Choroid plexus epithelial cell (primary cell): Measurements from ENCODE around the gene KNDC1.

Experiments used
- DNase-seq: peaks from one replicate; pipeline ENCODE4 v3.0.0-alpha.2; 2010; ENCODE audit warnings: low read depth
- H3K4me3 ChIP-seq: 2 replicates; pipeline ENCODE4 v1.5.1; 2011; ENCODE audit warnings: low read depth, mild to moderate bottlenecking, control low read depth, low read length, moderate library complexity
- TF ChIP-seq, protein P1 (sequence below): conservative IDR thresholded peaks from 2 replicates; pipeline ENCODE4 v1.5.1; 2011; ENCODE audit warnings: low read depth, mild to moderate bottlenecking, control low read depth, inconsistent platforms, low read length, moderate library complexity

The KNDC1 gene

DNA sequence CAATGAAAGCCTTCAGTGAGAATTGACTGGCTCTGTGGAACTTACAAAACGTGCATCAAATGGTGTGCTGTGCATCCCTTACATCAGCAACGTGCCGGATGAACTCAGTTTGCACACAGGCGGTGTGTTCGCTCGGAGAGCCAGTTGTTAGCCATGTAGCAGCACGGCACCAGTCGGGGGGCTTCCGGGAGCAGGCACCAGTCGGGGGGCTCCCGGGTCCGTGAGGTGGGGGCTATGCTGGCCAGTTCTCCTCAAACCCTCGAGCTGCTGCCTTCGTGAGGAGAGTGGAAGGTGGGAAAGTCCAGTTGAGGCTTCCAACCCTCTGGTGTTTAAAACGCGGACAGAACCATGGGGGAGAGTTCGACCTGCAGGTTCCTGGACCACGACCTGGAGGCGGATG, 35.1 kb downstream of the KNDC1 start:
- DNase-seq, result no peak
- no peak overlapping the region for H3K4me3 ChIP-seq
- TF ChIP-seq, protein P1, sequence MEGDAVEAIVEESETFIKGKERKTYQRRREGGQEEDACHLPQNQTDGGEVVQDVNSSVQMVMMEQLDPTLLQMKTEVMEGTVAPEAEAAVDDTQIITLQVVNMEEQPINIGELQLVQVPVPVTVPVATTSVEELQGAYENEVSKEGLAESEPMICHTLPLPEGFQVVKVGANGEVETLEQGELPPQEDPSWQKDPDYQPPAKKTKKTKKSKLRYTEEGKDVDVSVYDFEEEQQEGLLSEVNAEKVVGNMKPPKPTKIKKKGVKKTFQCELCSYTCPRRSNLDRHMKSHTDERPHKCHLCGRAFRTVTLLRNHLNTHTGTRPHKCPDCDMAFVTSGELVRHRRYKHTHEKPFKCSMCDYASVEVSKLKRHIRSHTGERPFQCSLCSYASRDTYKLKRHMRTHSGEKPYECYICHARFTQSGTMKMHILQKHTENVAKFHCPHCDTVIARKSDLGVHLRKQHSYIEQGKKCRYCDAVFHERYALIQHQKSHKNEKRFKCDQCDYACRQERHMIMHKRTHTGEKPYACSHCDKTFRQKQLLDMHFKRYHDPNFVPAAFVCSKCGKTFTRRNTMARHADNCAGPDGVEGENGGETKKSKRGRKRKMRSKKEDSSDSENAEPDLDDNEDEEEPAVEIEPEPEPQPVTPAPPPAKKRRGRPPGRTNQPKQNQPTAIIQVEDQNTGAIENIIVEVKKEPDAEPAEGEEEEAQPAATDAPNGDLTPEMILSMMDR, result no peak

DNA sequence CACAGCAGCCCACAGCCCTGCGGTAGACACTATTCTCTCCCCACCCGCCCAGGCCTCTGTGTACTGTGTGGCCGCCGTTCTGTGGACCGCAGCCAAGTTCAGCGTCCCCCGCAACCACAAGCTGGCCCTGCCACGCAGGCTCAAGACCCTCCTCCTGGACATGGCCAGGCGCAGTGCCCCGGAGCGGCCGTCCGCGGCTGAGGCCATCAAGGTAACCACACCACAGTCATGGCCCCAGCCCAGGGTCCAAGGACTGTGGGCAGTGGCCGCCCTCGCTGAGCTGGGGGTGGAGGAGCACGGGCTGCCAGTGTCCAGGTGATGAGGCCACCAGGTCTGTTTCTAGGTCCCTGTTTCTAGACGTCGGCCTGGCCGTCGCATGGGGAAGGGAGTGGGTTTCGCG, 35.6 kb downstream of the KNDC1 start:
- H3K4me3 ChIP-seq, result no peak overlapping the region
- TF ChIP-seq, protein P1, result no peak

DNA sequence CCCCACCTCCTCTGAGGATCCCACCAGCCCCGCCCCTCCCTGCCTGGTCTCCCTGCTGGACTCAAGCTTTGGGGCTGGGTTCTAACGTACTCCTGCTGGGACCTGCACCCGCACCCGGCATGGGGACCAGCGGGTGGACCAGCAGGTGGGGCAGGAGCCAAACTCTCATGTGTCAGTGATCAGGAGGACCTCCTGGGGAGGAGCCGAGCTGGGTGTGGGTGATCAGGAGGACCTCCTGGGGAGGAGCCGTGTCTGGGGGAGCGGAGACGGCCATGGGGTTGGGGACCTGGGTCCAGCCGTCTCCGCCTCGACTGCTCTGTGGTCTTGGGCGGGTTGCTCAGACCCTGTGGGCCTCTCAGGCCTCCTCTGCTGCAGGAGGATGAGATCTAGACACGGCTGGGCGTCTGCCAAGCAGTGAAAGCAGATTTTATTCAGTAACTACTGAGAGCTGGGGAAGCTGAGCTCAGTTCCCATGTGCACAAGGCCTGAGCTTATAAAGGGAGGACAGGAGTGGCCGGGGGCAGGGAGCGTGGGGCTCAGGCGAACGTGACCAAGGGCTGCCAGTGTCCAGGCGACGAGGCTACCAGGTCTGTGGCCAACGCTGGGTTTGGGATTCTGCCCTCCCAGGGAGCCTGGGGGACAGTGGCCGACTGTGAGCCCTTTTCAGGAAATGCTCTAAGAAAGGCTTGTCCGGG, 36.3 kb downstream of the KNDC1 start:
- H3K4me3 ChIP-seq, result no peak overlapping the region
- TF ChIP-seq, protein P1, result no peak
- no peak for DNase-seq

More for the DNA sequence above, 35.6 kb downstream of the KNDC1 start:
- DNase-seq, result no peak

DNA sequence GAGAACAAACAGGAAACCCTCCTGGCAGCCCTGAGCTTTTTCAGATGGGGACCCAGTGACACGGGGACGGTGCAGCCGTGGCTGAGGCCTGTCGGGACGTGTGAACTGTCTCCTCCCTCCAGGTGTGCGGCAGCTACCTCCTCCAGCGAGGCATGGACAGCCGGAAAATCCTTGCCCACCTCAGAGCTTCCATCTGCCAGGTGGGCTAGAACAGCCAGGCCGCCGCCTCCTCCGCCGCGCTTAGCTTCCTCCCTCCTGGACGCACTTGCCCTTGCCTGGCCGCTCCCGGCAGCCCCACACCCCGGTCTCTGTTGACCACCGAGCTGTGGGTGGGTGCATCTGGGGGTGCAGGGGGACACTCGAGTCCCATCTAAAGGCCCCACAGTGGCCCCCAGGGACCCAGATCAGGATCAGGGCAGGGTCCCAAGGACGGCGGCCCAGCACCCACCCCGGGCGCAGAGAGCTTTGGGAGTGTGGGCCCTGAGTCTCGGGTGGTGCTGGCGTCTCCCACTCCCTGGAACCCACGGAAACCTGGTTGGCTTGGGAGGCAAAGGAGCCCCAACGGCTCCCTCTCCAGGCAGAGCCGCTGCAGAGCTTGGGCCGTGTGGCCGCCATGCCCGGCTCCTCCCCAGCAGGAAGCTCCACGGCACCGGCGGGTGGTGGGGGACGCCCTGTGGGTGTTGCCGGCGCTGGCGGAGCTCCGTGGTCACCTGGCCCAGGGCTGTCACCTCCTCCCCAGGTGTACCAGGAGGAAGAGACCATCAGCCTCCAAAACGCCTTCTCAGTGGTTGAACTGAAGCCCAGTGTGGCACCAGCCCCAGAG, 37.1 kb downstream of the KNDC1 start:
- TF ChIP-seq, protein P1, result no peak
- H3K4me3 ChIP-seq, result no peak overlapping the region

DNA sequence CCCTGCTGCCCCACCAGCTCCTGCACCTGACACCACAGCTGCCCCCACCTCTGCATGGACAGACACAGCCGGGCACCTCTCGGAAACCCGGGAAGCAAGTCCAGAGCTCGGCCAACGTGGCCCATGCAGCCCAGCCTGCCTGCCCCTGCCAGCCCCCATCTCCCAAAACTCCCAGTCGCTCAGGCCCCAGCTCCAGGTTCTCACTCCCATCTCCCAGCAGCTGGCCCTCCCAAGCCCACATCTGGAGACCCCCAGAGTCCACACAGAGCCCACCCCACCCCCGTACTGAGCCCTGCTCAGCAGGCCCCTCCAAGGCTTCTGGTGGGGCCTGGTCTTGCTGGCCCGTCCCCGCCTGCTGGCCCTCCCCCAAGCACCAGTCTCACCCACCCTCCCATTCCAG, 37.8 kb downstream of the KNDC1 start:
- no peak for DNase-seq
- H3K4me3 ChIP-seq, result no peak overlapping the region
- TF ChIP-seq, protein P1, result no peak

More for the DNA sequence above, 37.1 kb downstream of the KNDC1 start:
- no peak for DNase-seq

DNA sequence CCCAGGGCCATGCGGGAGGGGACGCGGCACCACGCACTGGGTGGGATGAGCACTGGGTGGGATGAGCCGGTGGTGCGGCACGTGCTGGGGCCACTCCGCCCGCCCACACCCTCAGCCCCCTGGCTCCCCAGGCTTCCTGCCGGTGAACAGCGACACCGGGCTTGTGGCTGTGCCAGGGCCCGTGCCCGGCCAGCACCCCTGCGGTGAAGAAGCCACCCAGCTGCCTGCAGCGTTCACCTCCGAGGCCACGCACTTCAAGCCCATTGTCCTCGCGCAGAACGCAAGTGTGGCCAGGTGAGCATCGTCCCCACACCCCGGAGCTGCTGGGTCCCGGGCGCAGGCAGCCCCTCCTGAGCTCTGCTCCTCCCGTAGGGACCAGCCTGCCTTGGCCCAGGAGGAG, 38.2 kb downstream of the KNDC1 start:
- TF ChIP-seq, protein P1, result no peak
- no peak overlapping the region for H3K4me3 ChIP-seq

More for the DNA sequence above, 38.2 kb downstream of the KNDC1 start:
- DNase-seq, result no peak
